HG02970 (cell line): ENCODE measurements around the gene TESK1.

Experiments used
- ATAC-seq: cut with Tn5 transposase; IDR thresholded peaks from one replicate; pipeline ENCODE4 v1.9.1; 2021; ENCODE audit warnings: mild to moderate bottlenecking, moderate library complexity, moderate number of reproducible peaks; ENCODE audit not compliant: unreplicated experiment, low FRiP score

TESK1 gene

GRCh38 chr9:35604578-35605350 lies at the start of gene TESK1:
Gene TESK1 (plus strand): TSS chr9:35605262. CDS start chr9:35605620, 358 bp downstream.
- peak; percentile 42 for ATAC-seq

GRCh38 chr9:35555881-35556280 lies 49.2 kb upstream of the TESK1 start:
- no peak for ATAC-seq

GRCh38 chr9:35556776-35557175 lies 48.3 kb upstream of the TESK1 start:
- no peak for ATAC-seq

GRCh38 chr9:35557320-35557719 lies 47.7 kb upstream of the TESK1 start:
- no peak for ATAC-seq

- no peak for ATAC-seq
Observed at GRCh38 chr9:35558185-35558584, 46.9 kb upstream of the TESK1 start.

- ATAC-seq, result no peak
Observed at GRCh38 chr9:35559792-35560530, 45.1 kb upstream of the TESK1 start.

GRCh38 chr9:35560625-35561337 lies 44.3 kb upstream of the TESK1 start:
- ATAC-seq, result no peak

GRCh38 chr9:35561468-35562261 lies 43.4 kb upstream of the TESK1 start:
- ATAC-seq, result no peak

GRCh38 chr9:35562895-35563780 lies 41.9 kb upstream of the TESK1 start:
- no peak for ATAC-seq

- no peak for ATAC-seq
Observed at GRCh38 chr9:35563791-35564197, 41.3 kb upstream of the TESK1 start.

- ATAC-seq, result no peak
Observed at GRCh38 chr9:35564658-35565061, 40.4 kb upstream of the TESK1 start.

GRCh38 chr9:35566417-35566816 lies 38.6 kb upstream of the TESK1 start:
- no peak for ATAC-seq

- no peak for ATAC-seq
Observed at GRCh38 chr9:35568196-35568595, 36.9 kb upstream of the TESK1 start.

GRCh38 chr9:35569206-35569605 lies 35.9 kb upstream of the TESK1 start:
- ATAC-seq, result no peak

- ATAC-seq, result no peak
Observed at GRCh38 chr9:35570709-35571504, 34.2 kb upstream of the TESK1 start.

GRCh38 chr9:35574578-35575122 lies 30.4 kb upstream of the TESK1 start:
- no peak for ATAC-seq

- no peak for ATAC-seq
Observed at GRCh38 chr9:35575478-35575877, 29.6 kb upstream of the TESK1 start.

- no peak for ATAC-seq
Observed at GRCh38 chr9:35577486-35577885, 27.6 kb upstream of the TESK1 start.
